Glutamatergic neuron (in vitro differentiated cells): ENCODE data around the gene ZFC3H1. TPM values are rescaled to one million over a fixed set of nuclear protein-coding genes. Genes with fewer than 3 reads are reported as not detected.

Experiments
- DNase-seq: peaks from one replicate; pipeline ENCODE4 v3.0.0; 2022
- H3K27ac Mint-ChIP-seq: one replicate; pipeline ENCODE4 v1.8.0; 2020; ENCODE audit warnings: mild to moderate bottlenecking, mixed read lengths, inconsistent platforms; ENCODE audit not compliant: unreplicated experiment
- H3K27me3 Mint-ChIP-seq: one replicate; pipeline ENCODE4 v1.8.0; 2020; ENCODE audit warnings: mild to moderate bottlenecking, moderate library complexity, mixed read lengths, inconsistent platforms; ENCODE audit not compliant: unreplicated experiment
- H3K36me3 Mint-ChIP-seq: one replicate; pipeline ENCODE4 v1.8.0; 2020; ENCODE audit warnings: mild to moderate bottlenecking, mixed read lengths, inconsistent platforms; ENCODE audit not compliant: unreplicated experiment
- H3K4me1 Mint-ChIP-seq: one replicate; pipeline ENCODE4 v1.8.0; 2020; ENCODE audit warnings: mild to moderate bottlenecking, low read depth, mixed read lengths, inconsistent platforms; ENCODE audit not compliant: unreplicated experiment
- H3K4me3 Mint-ChIP-seq: one replicate; pipeline ENCODE4 v1.8.0; 2020; ENCODE audit warnings: mild to moderate bottlenecking, mixed read lengths, inconsistent platforms; ENCODE audit not compliant: unreplicated experiment
- H3K9me3 Mint-ChIP-seq: one replicate; pipeline ENCODE4 v1.8.0; 2020; ENCODE audit warnings: mild to moderate bottlenecking, moderate library complexity, mixed read lengths, inconsistent platforms; ENCODE audit not compliant: unreplicated experiment
- CTCF ChIP-seq: fragments of 200-600 bp; sonication (generic); IDR thresholded peaks from one replicate; pipeline ENCODE4 v1.5.0; 2021; ENCODE audit not compliant: partially characterized antibody, unreplicated experiment
- total RNA-seq: library from RNA; stranded (reverse); fragmentation: NEBNext Ultra II Directional; extraction: Animal tissue kit (Norgen Biotek cat#: 25700); gene quantifications from one replicate; pipeline ENCODE4 v1.2.1, GENCODE V29; 2021; ENCODE audit not compliant: unreplicated experiment

Gene ZFC3H1
- total RNA-seq, 1 donor from 2014 or later = 66.7 TPM

DNA sequence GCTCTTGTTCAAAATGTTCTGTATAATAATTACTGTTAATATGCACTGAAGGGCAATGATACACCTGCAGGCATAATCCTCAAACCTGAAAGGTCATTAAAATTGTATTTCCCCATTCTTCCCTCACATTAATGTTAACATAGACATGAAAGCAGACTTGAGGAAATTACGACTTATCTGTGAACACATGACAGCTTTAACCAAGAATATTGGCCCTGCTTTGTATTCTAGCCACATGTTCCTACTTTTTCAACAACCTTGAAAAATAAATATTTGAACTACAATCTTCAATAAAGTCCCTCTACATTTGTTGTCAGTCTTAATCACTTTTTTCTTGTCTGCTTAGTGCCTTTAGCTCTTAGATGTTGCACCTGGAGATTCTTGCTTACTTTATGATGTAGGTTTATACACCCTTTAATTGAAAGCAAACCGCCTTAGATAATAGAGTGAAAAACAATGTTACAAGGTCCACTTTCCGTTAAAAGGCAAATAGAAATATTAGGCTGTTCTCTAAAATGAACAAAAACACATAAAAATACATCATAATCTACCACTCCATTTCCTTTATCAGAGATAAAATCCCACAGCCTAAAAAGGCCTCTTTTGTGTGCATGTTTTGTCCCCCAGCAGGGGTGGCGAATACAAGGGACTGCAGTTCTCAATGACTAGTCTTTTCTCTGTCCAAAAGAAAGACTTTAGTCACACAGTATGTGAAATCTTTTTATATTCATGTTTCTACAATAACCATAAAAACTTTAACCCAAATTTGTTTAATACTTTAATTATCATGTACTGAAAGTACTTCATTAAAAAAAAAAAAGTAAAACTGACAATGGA, 55.9 kb downstream of the ZFC3H1 start:
- no peak overlapping the region for H3K4me3 Mint-ChIP-seq
- DNase-seq = no peak
- H3K27me3 Mint-ChIP-seq = peaks cover 2% of the 10 kb centered on the region
- H3K36me3 Mint-ChIP-seq = no peaks in the 10 kb centered on the region
- TF ChIP-seq CTCF = no peak
- no peaks in the 10 kb centered on the region for H3K4me1 Mint-ChIP-seq
- H3K27ac Mint-ChIP-seq = no peak overlapping the region
- H3K9me3 Mint-ChIP-seq = no peaks in the 10 kb centered on the region

GRCh38 chr12:71605039-71605438, 58.6 kb downstream of the ZFC3H1 start:
- Mint-ChIP-seq H3K4me1 (no peaks in the 10 kb centered on the region), H3K27me3 (peaks cover 2% of the 10 kb centered on the region), H3K4me3 (no peak overlapping the region), H3K9me3 (no peaks in the 10 kb centered on the region), H3K27ac (no peak overlapping the region), H3K36me3 (no peaks in the 10 kb centered on the region)
- no peak for DNase-seq
- TF ChIP-seq CTCF = no peak

GRCh38 chr12:71602761-71603577, 60.7 kb downstream of the ZFC3H1 start:
- Mint-ChIP-seq H3K27ac (no peak overlapping the region), H3K4me1 (no peaks in the 10 kb centered on the region), H3K9me3 (no peaks in the 10 kb centered on the region), H3K36me3 (no peaks in the 10 kb centered on the region), H3K27me3 (no peaks in the 10 kb centered on the region), H3K4me3 (no peak overlapping the region)
- no peak for TF ChIP-seq CTCF
- DNase-seq = no peak

GRCh38 chr12:71601546-71601945, 62.1 kb downstream of the ZFC3H1 start:
- Mint-ChIP-seq H3K27me3 (no peaks in the 10 kb centered on the region), H3K4me1 (no peaks in the 10 kb centered on the region), H3K27ac (no peak overlapping the region), H3K4me3 (no peak overlapping the region), H3K36me3 (no peaks in the 10 kb centered on the region), H3K9me3 (no peaks in the 10 kb centered on the region)
- no peak for DNase-seq
- TF ChIP-seq CTCF = no peak

DNA sequence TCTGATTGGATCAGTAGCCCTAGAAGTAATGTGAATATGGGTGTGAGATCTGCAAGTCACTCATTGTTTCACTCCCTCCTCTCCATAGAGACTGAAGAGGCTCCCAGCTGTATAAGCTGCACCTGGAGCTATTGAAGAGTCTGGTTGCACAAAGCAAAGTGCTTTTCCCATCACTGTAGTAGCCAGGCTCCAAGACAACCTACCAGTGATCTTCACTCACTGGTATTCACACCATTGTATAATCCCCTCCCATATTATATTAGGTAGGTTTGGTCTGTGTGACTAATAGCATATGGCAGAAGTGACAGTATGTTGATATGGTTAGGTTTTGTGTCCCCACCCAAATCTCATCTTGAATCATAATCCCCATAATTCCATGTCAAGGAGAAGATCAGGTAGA, 64.4 kb downstream of the ZFC3H1 start:
- no peak overlapping the region for H3K27ac Mint-ChIP-seq
- no peak for TF ChIP-seq CTCF
- no peaks in the 10 kb centered on the region for H3K4me1 Mint-ChIP-seq
- H3K4me3 Mint-ChIP-seq = no peak overlapping the region
- no peaks in the 10 kb centered on the region for H3K27me3 Mint-ChIP-seq
- H3K9me3 Mint-ChIP-seq = no peaks in the 10 kb centered on the region
- no peak for DNase-seq
- no peaks in the 10 kb centered on the region for H3K36me3 Mint-ChIP-seq
